HEK293 (cell line): ENCODE results near the gene FAM171A1.

ENCODE experiments used
- AEBP2 ChIP-seq: fragments of 450-650 bp; formaldehyde crosslinking; IDR thresholded peaks from 2 replicates; pipeline ENCODE4 v1.5.1; 2016; ENCODE audit warnings: missing biosample characterization, missing genetic modification characterization, borderline replicate concordance
- ATF2 ChIP-seq: fragments of 450-650 bp; formaldehyde crosslinking; IDR thresholded peaks from 2 replicates; pipeline ENCODE4 v1.5.1; 2016; ENCODE audit warnings: missing biosample characterization, missing genetic modification characterization, low read depth
- GLI2 ChIP-seq: fragments of 450-650 bp; formaldehyde crosslinking; IDR thresholded peaks from 2 replicates; pipeline ENCODE4; 2017; ENCODE audit warnings: missing biosample characterization, missing genetic modification characterization, low read depth, borderline replicate concordance
- IKZF3 ChIP-seq: fragments of 450-650 bp; IDR thresholded peaks from 2 replicates; pipeline ENCODE4 v1.5.0; 2018; ENCODE audit warnings: missing biosample characterization, mild to moderate bottlenecking, missing genetic modification characterization, moderate library complexity
- KLF1 ChIP-seq: fragments of 450-650 bp; formaldehyde crosslinking; IDR thresholded peaks from 2 replicates; pipeline ENCODE4 v1.5.1; 2016; ENCODE audit warnings: missing biosample characterization, missing genetic modification characterization
- MYNN ChIP-seq: fragments of 450-650 bp; formaldehyde crosslinking; IDR thresholded peaks from 2 replicates; pipeline ENCODE4 v1.5.1; 2016; ENCODE audit warnings: missing biosample characterization, missing genetic modification characterization, borderline replicate concordance
- SP7 ChIP-seq: fragments of 450-650 bp; formaldehyde crosslinking; IDR thresholded peaks from 2 replicates; pipeline ENCODE4 v1.5.1; 2016; ENCODE audit warnings: missing biosample characterization, missing genetic modification characterization
- YY1 ChIP-seq: fragments of 450-650 bp; formaldehyde crosslinking; IDR thresholded peaks from 2 replicates; pipeline ENCODE4 v1.5.1; 2018; ENCODE audit warnings: missing biosample characterization, missing genetic modification characterization
- ZBTB11 ChIP-seq: fragments of 450-650 bp; formaldehyde crosslinking; conservative IDR thresholded peaks from 2 replicates; pipeline ENCODE4 v1.5.1; 2016; ENCODE audit warnings: low read depth, missing biosample characterization, missing genetic modification characterization
- ZBTB48 ChIP-seq: fragments of 450-650 bp; formaldehyde crosslinking; IDR thresholded peaks from 2 replicates; pipeline ENCODE4 v1.5.1; 2016; ENCODE audit warnings: missing biosample characterization, missing genetic modification characterization
- ZNF16 ChIP-seq: fragments of 450-650 bp; formaldehyde crosslinking; IDR thresholded peaks from 2 replicates; pipeline ENCODE4 v1.5.1; 2016; ENCODE audit warnings: low read depth, missing biosample characterization, missing genetic modification characterization
- ZNF335 ChIP-seq: fragments of 450-650 bp; formaldehyde crosslinking; conservative IDR thresholded peaks from 2 replicates; pipeline ENCODE4 v1.5.1; 2016; ENCODE audit warnings: missing biosample characterization, missing genetic modification characterization
- ZNF350 ChIP-seq: fragments of 450-650 bp; formaldehyde crosslinking; IDR thresholded peaks from 2 replicates; pipeline ENCODE4 v1.5.0; 2017; ENCODE audit warnings: missing biosample characterization, mild to moderate bottlenecking, missing genetic modification characterization
- ZNF416 ChIP-seq: fragments of 450-650 bp; formaldehyde crosslinking; IDR thresholded peaks from 2 replicates; pipeline ENCODE4 v1.5.1; 2016; ENCODE audit warnings: missing biosample characterization, missing genetic modification characterization
- ZNF513 ChIP-seq: fragments of 450-650 bp; IDR thresholded peaks from 2 replicates; pipeline ENCODE4 v1.5.1; 2018; ENCODE audit warnings: missing biosample characterization, missing genetic modification characterization
- ZNF518A ChIP-seq: fragments of 450-650 bp; formaldehyde crosslinking; conservative IDR thresholded peaks from 2 replicates; pipeline ENCODE4 v1.5.1; 2016; ENCODE audit warnings: low read depth, missing biosample characterization, missing genetic modification characterization
- ZNF571 ChIP-seq: fragments of 450-650 bp; formaldehyde crosslinking; IDR thresholded peaks from 2 replicates; pipeline ENCODE4 v1.5.0; 2017; ENCODE audit warnings: missing biosample characterization, missing genetic modification characterization
- ZNF596 ChIP-seq: fragments of 450-650 bp; IDR thresholded peaks from 2 replicates; pipeline ENCODE4 v1.5.0; 2018; ENCODE audit warnings: missing biosample characterization, mild to moderate bottlenecking, missing genetic modification characterization, moderate library complexity
- ZNF626 ChIP-seq: fragments of 450-650 bp; sonication (Bioruptor Pico); formaldehyde crosslinking; IDR thresholded peaks from 2 replicates; pipeline ENCODE4 v1.5.1; 2018; ENCODE audit warnings: missing biosample characterization, missing genetic modification characterization, inconsistent platforms
- ZNF629 ChIP-seq: fragments of 450-650 bp; formaldehyde crosslinking; IDR thresholded peaks from 2 replicates; pipeline ENCODE4 v1.5.1; 2017; ENCODE audit warnings: missing biosample characterization, missing genetic modification characterization
- ZNF670 ChIP-seq: fragments of 450-650 bp; formaldehyde crosslinking; IDR thresholded peaks from 2 replicates; pipeline ENCODE4 v1.5.1; 2016; ENCODE audit warnings: missing biosample characterization, missing genetic modification characterization, low read depth
- ZNF704 ChIP-seq: fragments of 450-650 bp; formaldehyde crosslinking; IDR thresholded peaks from 2 replicates; pipeline ENCODE4 v1.5.1; 2016; ENCODE audit warnings: missing biosample characterization, missing genetic modification characterization
- ZNF791 ChIP-seq: fragments of 450-650 bp; formaldehyde crosslinking; IDR thresholded peaks from 2 replicates; pipeline ENCODE4 v1.5.1; 2016; ENCODE audit warnings: missing biosample characterization, missing genetic modification characterization
- ZSCAN4 ChIP-seq: fragments of 450-650 bp; formaldehyde crosslinking; IDR thresholded peaks from 2 replicates; pipeline ENCODE4 v1.5.1; 2017; ENCODE audit warnings: missing biosample characterization, missing genetic modification characterization

Gene FAM171A1

GRCh38 chr10:15370212-15370855 is 755 bp downstream of the FAM171A1 start (continued):
- TF ChIP-seq ZNF791 (tag by site-specific recombination) (no peak), AEBP2 (tag by site-specific recombination) (no peak), SP7 (tag by site-specific recombination) (no peak), ZNF626 (no peak), ZNF704 (tag by site-specific recombination) (no peak), ZNF571 (tag by site-specific recombination) (no peak), ZSCAN4 (tag by site-specific recombination) (no peak), ZNF513 (tag by site-specific recombination) (no peak), ZBTB48 (tag by site-specific recombination) (no peak), ZNF629 (tag by site-specific recombination) (no peak), ZNF335 (tag by site-specific recombination) (peak; percentile 90), MYNN (tag by site-specific recombination) (no peak), YY1 (tag by site-specific recombination) (no peak), IKZF3 (no peak), ZNF596 (tag by site-specific recombination) (no peak), GLI2 (tag by site-specific recombination) (no peak), ZNF670 (tag by site-specific recombination) (no peak), ZNF16 (tag by site-specific recombination) (no peak), KLF1 (tag by site-specific recombination) (no peak), ZNF518A (tag by site-specific recombination) (no peak), ZBTB11 (tag by site-specific recombination) (no peak), ATF2 (tag by site-specific recombination) (no peak), ZNF416 (tag by site-specific recombination) (no peak), ZNF350 (tag by site-specific recombination) (no peak)
